ENCODE measurements around the gene LMO7.
"Not testable (repeated sequence)": the region's sequence is repeated elsewhere in the genome, so short reads cannot be mapped to it uniquely, and the experiment has no call there.

The LMO7 gene

DNA sequence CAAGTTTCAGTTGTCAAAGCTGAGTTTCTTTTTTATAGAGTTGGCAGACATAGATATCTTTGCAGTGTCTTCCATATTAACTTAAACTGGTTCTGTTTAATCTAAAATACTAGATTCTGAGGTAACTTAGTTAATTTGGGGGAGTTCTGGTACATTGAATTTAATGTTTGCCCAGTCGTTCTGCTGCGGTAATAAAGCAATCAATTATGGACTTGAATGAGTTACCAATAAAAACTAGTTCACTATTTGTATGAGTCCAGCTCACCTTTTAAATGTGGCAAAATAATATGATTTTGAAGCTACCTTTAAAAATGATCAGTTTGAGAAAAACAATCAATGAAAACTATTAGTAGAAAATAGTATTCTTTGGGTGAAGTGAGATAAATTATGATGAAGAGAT lies 90.2 kb downstream of the LMO7 start:
- H3K9ac ChIP-seq (ENCODE audit: low read length): no peak overlapping the region
- no peak overlapping the region for H3K18ac ChIP-seq (ENCODE audit: low read length)
- H2BK12ac ChIP-seq (ENCODE audit: low read length): no peak overlapping the region
- no peaks in the 10 kb centered on the region for H3K79me1 ChIP-seq (ENCODE audit: low read length)
- H4K91ac ChIP-seq (ENCODE audit: low read depth, low read length): no peak overlapping the region
- WGBS (ENCODE audit: extremely low coverage, insufficient coverage, insufficient read length): no CpG with 5 or more reads among the region's 2 CpGs
- H2AK5ac ChIP-seq (ENCODE audit: low read length): no peak overlapping the region
- H3K4ac ChIP-seq (ENCODE audit: low read depth, low read length): no peak overlapping the region
- H3K9me3 ChIP-seq (ENCODE audit: insufficient read depth, low read depth, low read length): no peaks in the 10 kb centered on the region
- H2AFZ ChIP-seq (ENCODE audit: insufficient read depth, low read length, poor library complexity): no peak overlapping the region
- no peak for DNase-seq
- no peaks in the 10 kb centered on the region for H3K4me1 ChIP-seq (ENCODE audit: control insufficient read depth in 1 of 2, insufficient read depth in 2 of 2, low read length in 2 of 2)
- no peak overlapping the region for H3K4me2 ChIP-seq (ENCODE audit: low read length)
- H3K4me3 ChIP-seq (ENCODE audit: low read depth, low read length): no peak overlapping the region
- H3K79me2 ChIP-seq (ENCODE audit: control insufficient read depth, insufficient read depth, low read length, poor library complexity): no peaks in the 10 kb centered on the region
- H3K14ac ChIP-seq (ENCODE audit: low read length): no peak overlapping the region
- no peak overlapping the region for H3K23ac ChIP-seq (ENCODE audit: low read length)
- H2BK5ac ChIP-seq (ENCODE audit: low read depth, low read length, poor library complexity): no peak overlapping the region
- H3K27me3 ChIP-seq (ENCODE audit: insufficient read depth, low read length): no peaks in the 10 kb centered on the region
- H4K12ac ChIP-seq (ENCODE audit: low read depth, low read length): no peak overlapping the region
- no peak overlapping the region for H4K8ac ChIP-seq (ENCODE audit: low read depth, low read length)
- H2BK120ac ChIP-seq (ENCODE audit: insufficient read depth, low read length, poor library complexity): no peak overlapping the region
- no peak overlapping the region for H3K27ac ChIP-seq (ENCODE audit: low read depth, low read length)
- H3K36me3 ChIP-seq (ENCODE audit: control insufficient read depth in 1 of 2, insufficient read depth in 2 of 2, low read length in 2 of 2): no peaks in the 10 kb centered on the region

DNA sequence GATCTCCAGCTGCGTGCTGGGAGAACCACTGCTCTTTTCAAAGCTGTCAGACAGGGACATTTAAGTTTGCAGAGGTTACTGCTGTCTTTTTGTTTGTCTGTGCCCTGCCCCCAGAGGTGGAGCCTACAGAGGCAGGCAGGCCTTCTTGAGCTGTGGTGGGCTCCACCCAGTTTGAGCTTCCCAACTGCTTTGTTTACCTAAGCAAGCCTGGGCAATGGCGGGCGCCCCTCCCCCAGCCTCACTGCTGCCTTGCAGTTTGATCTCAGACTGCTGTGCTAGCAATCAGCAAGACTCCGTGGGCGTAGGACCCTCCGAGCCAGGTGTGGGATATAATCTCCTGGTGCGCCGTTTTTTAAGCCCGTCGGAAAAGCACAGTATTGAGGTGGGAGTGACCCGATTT lies 97.0 kb downstream of the LMO7 start:
- no CpG with 5 or more reads among the region's 11 CpGs for WGBS (ENCODE audit: extremely low coverage, insufficient coverage, insufficient read length)

DNA sequence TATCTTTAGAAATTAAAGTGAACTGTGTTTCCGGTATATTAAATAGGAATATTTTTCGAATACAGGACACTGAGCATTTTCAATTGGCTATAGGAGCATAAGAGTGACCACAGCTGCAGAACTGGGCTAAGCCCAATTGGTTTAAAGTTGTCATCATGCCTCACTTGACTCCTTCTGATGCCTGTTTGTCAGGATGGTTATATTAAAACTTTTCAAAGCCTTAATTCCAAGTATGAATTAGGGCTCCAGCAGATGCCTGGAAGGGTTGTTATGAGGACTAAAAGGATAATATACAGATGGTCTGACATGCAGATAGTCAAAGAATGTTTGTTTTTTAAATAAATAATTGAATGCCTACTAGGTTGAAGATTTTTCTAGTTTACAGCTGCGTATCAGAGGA lies 100.0 kb downstream of the LMO7 start:
- no peak overlapping the region for H4K8ac ChIP-seq (ENCODE audit: low read depth, low read length)
- WGBS (ENCODE audit: extremely low coverage, insufficient coverage, insufficient read length): no CpG with 5 or more reads among the region's 3 CpGs
- no peak overlapping the region for H4K91ac ChIP-seq (ENCODE audit: low read depth, low read length)
- no peak overlapping the region for H2BK12ac ChIP-seq (ENCODE audit: low read length)
- no peak overlapping the region for H3K4ac ChIP-seq (ENCODE audit: low read depth, low read length)
- no peak for DNase-seq
- H3K36me3 ChIP-seq (ENCODE audit: control insufficient read depth in 1 of 2, insufficient read depth in 2 of 2, low read length in 2 of 2): peaks cover 3% of the 10 kb centered on the region in 2 experiments
- H3K14ac ChIP-seq (ENCODE audit: low read length): no peak overlapping the region
- no peak overlapping the region for H4K12ac ChIP-seq (ENCODE audit: low read depth, low read length)
- no peak overlapping the region for H2AFZ ChIP-seq (ENCODE audit: insufficient read depth, low read length, poor library complexity)
- no peaks in the 10 kb centered on the region for H3K79me1 ChIP-seq (ENCODE audit: low read length)
- H3K27ac ChIP-seq (ENCODE audit: low read depth, low read length): no peak overlapping the region
- no peaks in the 10 kb centered on the region for H3K4me1 ChIP-seq (ENCODE audit: control insufficient read depth in 1 of 2, insufficient read depth in 2 of 2, low read length in 2 of 2)
- H3K23ac ChIP-seq (ENCODE audit: low read length): no peak overlapping the region
- no peak overlapping the region for H2AK5ac ChIP-seq (ENCODE audit: low read length)
- no peaks in the 10 kb centered on the region for H3K79me2 ChIP-seq (ENCODE audit: control insufficient read depth, insufficient read depth, low read length, poor library complexity)
- H3K27me3 ChIP-seq (ENCODE audit: insufficient read depth, low read length): no peaks in the 10 kb centered on the region
- no peak overlapping the region for H2BK120ac ChIP-seq (ENCODE audit: insufficient read depth, low read length, poor library complexity)
- H3K18ac ChIP-seq (ENCODE audit: low read length): no peak overlapping the region
- H3K4me3 ChIP-seq (ENCODE audit: low read depth, low read length): no peak overlapping the region
- H3K9ac ChIP-seq (ENCODE audit: low read length): no peak overlapping the region
- H3K9me3 ChIP-seq (ENCODE audit: insufficient read depth, low read depth, low read length): peaks cover 1% of the 10 kb centered on the region
- no peak overlapping the region for H3K4me2 ChIP-seq (ENCODE audit: low read length)
- no peak overlapping the region for H2BK5ac ChIP-seq (ENCODE audit: low read depth, low read length, poor library complexity)

More for the DNA sequence above, 97.0 kb downstream of the LMO7 start:
- H3K4me1 ChIP-seq (ENCODE audit: control insufficient read depth in 1 of 2, insufficient read depth in 2 of 2, low read length in 2 of 2); H3K9me3 ChIP-seq (ENCODE audit: insufficient read depth, low read depth, low read length); H3K36me3 ChIP-seq (ENCODE audit: control insufficient read depth in 1 of 2, insufficient read depth in 2 of 2, low read length in 2 of 2); H3K9ac ChIP-seq (ENCODE audit: low read length); H2AFZ ChIP-seq (ENCODE audit: insufficient read depth, low read length, poor library complexity); H2AK5ac ChIP-seq (ENCODE audit: low read length); H3K18ac ChIP-seq (ENCODE audit: low read length); H3K27ac ChIP-seq (ENCODE audit: low read depth, low read length); H2BK120ac ChIP-seq (ENCODE audit: insufficient read depth, low read length, poor library complexity); H4K91ac ChIP-seq (ENCODE audit: low read depth, low read length); H3K4me2 ChIP-seq (ENCODE audit: low read length); DNase-seq; H3K23ac ChIP-seq (ENCODE audit: low read length); H3K14ac ChIP-seq (ENCODE audit: low read length); H3K27me3 ChIP-seq (ENCODE audit: insufficient read depth, low read length); H3K4ac ChIP-seq (ENCODE audit: low read depth, low read length); H4K12ac ChIP-seq (ENCODE audit: low read depth, low read length); H3K79me1 ChIP-seq (ENCODE audit: low read length); H4K8ac ChIP-seq (ENCODE audit: low read depth, low read length); H3K4me3 ChIP-seq (ENCODE audit: low read depth, low read length); H3K79me2 ChIP-seq (ENCODE audit: control insufficient read depth, insufficient read depth, low read length, poor library complexity); H2BK12ac ChIP-seq (ENCODE audit: low read length); H2BK5ac ChIP-seq (ENCODE audit: low read depth, low read length, poor library complexity): not testable (repeated sequence)

DNA sequence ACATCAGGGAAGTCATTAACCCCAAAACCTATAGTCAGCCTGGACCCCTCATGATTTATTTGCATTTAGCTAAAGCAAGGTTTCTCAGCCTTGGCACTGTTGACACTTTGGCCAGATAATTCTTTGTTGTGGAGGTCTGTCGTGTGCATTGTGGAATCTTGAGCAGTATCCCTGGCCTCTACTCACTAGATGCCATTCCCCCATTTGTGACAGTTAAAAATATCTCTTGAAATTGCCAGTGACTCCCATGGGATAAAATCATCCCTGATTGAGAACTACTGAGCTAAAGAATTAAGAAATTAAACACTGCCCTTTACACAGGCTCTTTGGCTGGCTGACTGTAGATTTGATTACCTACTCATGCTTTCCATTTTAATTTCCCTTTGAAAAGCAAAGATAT lies 102.7 kb downstream of the LMO7 start:
- Histone ChIP-seq H3K79me1 (ENCODE audit: low read length) (no peaks in the 10 kb centered on the region), H2AK5ac (ENCODE audit: low read length) (no peak overlapping the region), H3K27ac (ENCODE audit: low read depth, low read length) (no peak overlapping the region), H3K27me3 (ENCODE audit: insufficient read depth, low read length) (no peaks in the 10 kb centered on the region), H3K36me3 (ENCODE audit: control insufficient read depth in 1 of 2, insufficient read depth in 2 of 2, low read length in 2 of 2) (peaks cover 0 to under 1% of the 10 kb centered on the region in 2 experiments), H4K12ac (ENCODE audit: low read depth, low read length) (no peak overlapping the region), H3K9ac (ENCODE audit: low read length) (no peak overlapping the region), H3K4me2 (ENCODE audit: low read length) (no peak overlapping the region), H3K79me2 (ENCODE audit: control insufficient read depth, insufficient read depth, low read length, poor library complexity) (no peaks in the 10 kb centered on the region), H3K4me3 (ENCODE audit: low read depth, low read length) (no peak overlapping the region), H4K8ac (ENCODE audit: low read depth, low read length) (no peak overlapping the region), H2BK5ac (ENCODE audit: low read depth, low read length, poor library complexity) (no peak overlapping the region), H2BK12ac (ENCODE audit: low read length) (no peak overlapping the region), H3K23ac (ENCODE audit: low read length) (no peak overlapping the region), H2BK120ac (ENCODE audit: insufficient read depth, low read length, poor library complexity) (no peak overlapping the region), H3K4me1 (ENCODE audit: control insufficient read depth in 1 of 2, insufficient read depth in 2 of 2, low read length in 2 of 2) (no peaks in the 10 kb centered on the region), H4K91ac (ENCODE audit: low read depth, low read length) (no peak overlapping the region), H2AFZ (ENCODE audit: insufficient read depth, low read length, poor library complexity) (no peak overlapping the region), H3K9me3 (ENCODE audit: insufficient read depth, low read depth, low read length) (no peaks in the 10 kb centered on the region), H3K4ac (ENCODE audit: low read depth, low read length) (no peak overlapping the region), H3K14ac (ENCODE audit: low read length) (no peak overlapping the region), H3K18ac (ENCODE audit: low read length) (no peak overlapping the region)
- no peak for DNase-seq
- no CpG with 5 or more reads among the region's 1 CpG for WGBS (ENCODE audit: extremely low coverage, insufficient coverage, insufficient read length)

Measured in trophoblast cell (in vitro differentiated cells and primary cell).